ENCODE data around the gene MYO18A.

- TF ChIP-seq CTCF (conservative IDR thresholded peaks at IDR 0.05; ENCODE audit: low read depth, low read length) (no peak), USF2 (IDR thresholded peaks at IDR 0.05; ENCODE audit: low read depth, low read length) (no peak), RAD21 (IDR thresholded peaks at IDR 0.05; ENCODE audit: low read length) (no peak), MAFK (IDR thresholded peaks at IDR 0.05; ENCODE audit: low read depth, low read length) (no peak), POLR2A (IDR thresholded peaks at IDR 0.05; ENCODE audit: low read depth, low read length) (no peak), MXI1 (IDR thresholded peaks at IDR 0.05; ENCODE audit: borderline replicate concordance, low read depth, low read length) (no peak), CEBPB (IDR thresholded peaks at IDR 0.05; ENCODE audit: low read depth, low read length) (no peak), NFE2L2 (IDR thresholded peaks at IDR 0.05; ENCODE audit: low read depth, low read length) (peak; percentile 34; the same call in 1 of the 2 replicates), BHLHE40 (IDR thresholded peaks at IDR 0.05; ENCODE audit: low read depth, low read length) (no peak)
These were observed 14.5 kb upstream of the MYO18A start for GRCh38 chr17:29194669-29195068.

Data from IMR-90 (cell line).